ENCODE measurements around the gene SLC6A6.
"Not testable (repeated sequence)": the region's sequence is repeated elsewhere in the genome, so short reads cannot be mapped to it uniquely, and the experiment has no call there.

Gene SLC6A6

GRCh38 chr3:14511623-14512280, 109.3 kb downstream of the SLC6A6 start:
- no peak for DNase-seq

- DNase-seq = no peak
Observed at GRCh38 chr3:14512281-14512941, 110.0 kb downstream of the SLC6A6 start.

- no peak for DNase-seq
Observed at GRCh38 chr3:14512942-14513327, 110.5 kb downstream of the SLC6A6 start.

- no peak for DNase-seq
Observed at GRCh38 chr3:14513566-14514322, 111.3 kb downstream of the SLC6A6 start.

- no peak for DNase-seq
Observed at GRCh38 chr3:14514323-14514720, 111.9 kb downstream of the SLC6A6 start.

GRCh38 chr3:14515526-14515925, 113.1 kb downstream of the SLC6A6 start:
- not testable (repeated sequence) for DNase-seq

- DNase-seq = no peak
Observed at GRCh38 chr3:14516738-14517345, 114.4 kb downstream of the SLC6A6 start.

GRCh38 chr3:14517601-14518431, 115.4 kb downstream of the SLC6A6 start:
- no peak for DNase-seq

- DNase-seq = no peak
Observed at GRCh38 chr3:14518432-14518802, 116.0 kb downstream of the SLC6A6 start.

- DNase-seq = no peak
Observed at GRCh38 chr3:14518893-14519292, 116.5 kb downstream of the SLC6A6 start.

- no peak for DNase-seq
Observed at GRCh38 chr3:14519406-14519805, 117.0 kb downstream of the SLC6A6 start.

GRCh38 chr3:14520149-14520548, 117.7 kb downstream of the SLC6A6 start:
- DNase-seq = no peak

GRCh38 chr3:14520967-14521366, 118.6 kb downstream of the SLC6A6 start:
- DNase-seq = no peak

- DNase-seq = no peak
Observed at GRCh38 chr3:14521611-14522010, 119.2 kb downstream of the SLC6A6 start.

- no peak for DNase-seq
Observed at GRCh38 chr3:14522129-14522691, 119.8 kb downstream of the SLC6A6 start.

GRCh38 chr3:14522768-14523167, 120.4 kb downstream of the SLC6A6 start:
- DNase-seq = no peak

- no peak for DNase-seq
Observed at GRCh38 chr3:14523792-14524191, 121.4 kb downstream of the SLC6A6 start.

GRCh38 chr3:14524311-14524711, 121.9 kb downstream of the SLC6A6 start:
- no peak for DNase-seq

- no peak for DNase-seq
Observed at GRCh38 chr3:14524920-14525660, 122.7 kb downstream of the SLC6A6 start.

- DNase-seq = no peak
Observed at GRCh38 chr3:14525685-14526631, 123.6 kb downstream of the SLC6A6 start.
